ENCODE measurements around the gene CRYGC. TPM values are rescaled to one million over a fixed set of nuclear protein-coding genes. Genes with fewer than 3 reads are reported as not detected.
"Not testable (repeated sequence)": the region's sequence is repeated elsewhere in the genome, so short reads cannot be mapped to it uniquely, and the experiment has no call there.

Gene CRYGC
- total RNA-seq = not detected

- no peak for DNase-seq
These were observed at the start of gene CRYGC for GRCh38 chr2:208129744-208130711. TSS of gene CRYGC (minus strand) at chr2:208129828. CDS start at chr2:208129792, 36 bp downstream.

GRCh38 chr2:208179028-208179609 is 49.5 kb upstream of the CRYGC start:
- no peak for DNase-seq

GRCh38 chr2:208175840-208176153 is 46.2 kb upstream of the CRYGC start:
- no peak for DNase-seq

GRCh38 chr2:208175069-208175839 is 45.6 kb upstream of the CRYGC start:
- peak; percentile 33 for DNase-seq

- DNase-seq = no peak
These were observed 44.5 kb upstream of the CRYGC start for GRCh38 chr2:208174144-208174543.

GRCh38 chr2:208172125-208172524 is 42.5 kb upstream of the CRYGC start:
- no peak for DNase-seq

- DNase-seq = no peak
These were observed 35.5 kb upstream of the CRYGC start for GRCh38 chr2:208164951-208165755.

- DNase-seq = no peak
These were observed 33.9 kb upstream of the CRYGC start, which contains the start of gene CRYGA for GRCh38 chr2:208163489-208163888. TSS of gene CRYGA (minus strand) at chr2:208163589. CDS start at chr2:208163556, 33 bp downstream.

- no peak for DNase-seq
These were observed 26.8 kb upstream of the CRYGC start for GRCh38 chr2:208156439-208156838.

GRCh38 chr2:208153156-208153555 is 23.5 kb upstream of the CRYGC start:
- DNase-seq = no peak

- DNase-seq = no peak
These were observed 21.3 kb upstream of the CRYGC start for GRCh38 chr2:208150956-208151355.

- DNase-seq = no peak
These were observed 20.5 kb upstream of the CRYGC start for GRCh38 chr2:208150094-208150493.

- no peak for DNase-seq
These were observed 19.2 kb upstream of the CRYGC start for GRCh38 chr2:208148803-208149202.

GRCh38 chr2:208147759-208148158 is 18.1 kb upstream of the CRYGC start:
- DNase-seq = no peak

- DNase-seq = no peak
These were observed 17.4 kb upstream of the CRYGC start for GRCh38 chr2:208147008-208147407.

GRCh38 chr2:208146006-208146405 is 16.4 kb upstream of the CRYGC start, which contains the start of gene CRYGB:
TSS of gene CRYGB (minus strand) at chr2:208146158. CDS start at chr2:208146120, 38 bp downstream.
- DNase-seq = no peak

GRCh38 chr2:208142925-208143799 is 13.5 kb upstream of the CRYGC start:
- DNase-seq = no peak

GRCh38 chr2:208142240-208142924 is 12.8 kb upstream of the CRYGC start:
- DNase-seq = no peak

GRCh38 chr2:208139447-208139846 is 9.8 kb upstream of the CRYGC start:
- DNase-seq = no peak

- DNase-seq = not testable (repeated sequence)
These were observed 8.7 kb upstream of the CRYGC start for GRCh38 chr2:208138334-208138733.

- no peak for DNase-seq
These were observed 7.1 kb upstream of the CRYGC start for GRCh38 chr2:208136716-208137094.
